B cell (primary cell): ENCODE data around the gene DEPDC1B.

Experiments
- CTCF ChIP-seq: fragments of 200-600 bp; IDR thresholded peaks from one replicate; pipeline ENCODE4 v1.8.0; 2022; ENCODE audit warnings: antibody characterized with exemption, mild to moderate bottlenecking
- EZH2 ChIP-seq: IDR thresholded peaks from 2 replicates; pipeline ENCODE4 v1.6.1; 2012; ENCODE audit warnings: borderline replicate concordance, low read depth, mild to moderate bottlenecking, moderate library complexity, low read length; ENCODE audit not compliant: insufficient read depth, poor library complexity, severe bottlenecking

GRCh38 chr5:60673334-60673733, 26.6 kb downstream of the DEPDC1B start:
- TF ChIP-seq EZH2: no peak
- TF ChIP-seq CTCF: no peak
